Skeletal muscle tissue (tissue), 5 donors: ENCODE data around the gene PSTPIP2. TPM values are rescaled to one million over a fixed set of nuclear protein-coding genes. Genes with fewer than 3 reads are reported as not detected.

Source experiments
- H3K27ac ChIP-seq: one replicate; pipeline ENCODE4 v1.7.0; 2013; ENCODE audit warnings: mild to moderate bottlenecking, low read depth, low read length, inconsistent platforms
- H3K27me3 ChIP-seq, 3 donors: one replicate each; pipeline ENCODE4 v1.7.0; 2013; ENCODE audit warnings: low read length in 3 of 3; ENCODE audit not compliant: control insufficient read depth in 3 of 3, insufficient read depth in 3 of 3
- H3K36me3 ChIP-seq, 3 donors: one replicate each; pipeline ENCODE4 v1.7.0; 2013; ENCODE audit warnings: low read length in 3 of 3; ENCODE audit not compliant: control insufficient read depth in 3 of 3, insufficient read depth in 3 of 3
- H3K4me1 ChIP-seq, 3 donors: one replicate each; pipeline ENCODE4 v1.7.0; 2013; ENCODE audit warnings: low read length in 3 of 3, mild to moderate bottlenecking in 3 of 3; ENCODE audit not compliant: control insufficient read depth in 3 of 3, insufficient read depth in 3 of 3
- H3K4me3 ChIP-seq, 3 donors: one replicate each; pipeline ENCODE4 v1.7.0; 2013; ENCODE audit warnings: low read length in 3 of 3
- H3K9ac ChIP-seq, 3 donors: one replicate each; pipeline ENCODE4 v1.7.0; 2013; ENCODE audit warnings: low read length in 3 of 3, mild to moderate bottlenecking in 3 of 3, moderate library complexity in 2 of 3, low read depth in 1 of 3
- H3K9me3 ChIP-seq, 3 donors: one replicate each; pipeline ENCODE4 v1.7.0; 2013; ENCODE audit warnings: low read length in 3 of 3; ENCODE audit not compliant: control insufficient read depth in 3 of 3
- small RNA-seq: library from RNA; depleted of rRNA; stranded (forward); fragments of <200 nt; gene quantifications from one replicate; pipeline ENCODE3, GENCODE V24; 2014
- total RNA-seq: library from RNA; depleted of rRNA; stranded (reverse); fragments of >200 nt; gene quantifications from one replicate; pipeline ENCODE4 v1.2.3, GENCODE V29; 2014
- donor health status: Osteomylitis.

Gene PSTPIP2
- total RNA-seq, 1 donor from 2014 or later, result 3.1 TPM

DNA sequence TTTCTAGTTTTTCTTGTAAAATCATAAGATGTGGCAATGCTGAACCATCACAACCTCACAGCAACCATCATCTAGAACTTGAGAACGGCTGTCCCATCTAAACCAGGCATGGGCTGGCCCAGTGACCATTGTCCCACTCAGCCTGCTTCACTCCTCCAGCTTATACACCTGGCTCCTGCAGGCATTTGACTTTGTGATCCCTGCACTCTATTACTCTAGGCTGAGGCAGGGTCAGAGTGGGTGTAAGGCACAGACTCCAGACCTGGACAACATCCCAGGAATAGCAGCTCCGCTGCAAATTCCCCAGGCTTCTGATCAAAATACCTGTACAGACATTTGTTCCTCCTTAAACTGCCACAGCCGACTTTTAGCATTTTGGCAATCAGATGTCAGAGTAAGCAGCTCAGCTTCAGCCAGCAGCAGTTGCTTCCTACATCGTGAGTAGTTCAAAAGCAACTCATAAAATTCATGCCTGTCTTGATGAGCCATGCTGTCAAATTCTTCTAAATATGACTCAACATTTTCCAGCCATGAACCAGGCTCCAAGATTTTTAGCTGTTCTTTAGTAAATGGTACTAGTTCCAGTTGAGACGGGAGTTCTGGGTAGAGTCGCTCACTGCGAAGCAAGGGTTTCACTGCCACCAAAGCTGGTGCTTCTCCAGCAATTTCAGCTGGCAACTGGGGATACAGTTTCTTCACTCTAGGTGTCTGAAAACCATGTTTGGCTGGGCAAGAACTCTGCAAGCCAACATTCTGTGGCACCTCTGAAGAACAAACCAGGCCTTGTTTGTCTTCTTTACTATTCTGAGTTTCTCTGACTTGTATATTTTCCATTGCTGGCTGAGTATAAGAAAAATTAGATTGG is 117.8 kb downstream of the PSTPIP2 start:
- Histone ChIP-seq H3K9me3 (no peaks in the 10 kb centered on the region), H3K36me3 (peaks cover 9 to 36% (median 29%) of the 10 kb centered on the region in 3 donors), H3K9ac (peak overlapping the region in 1 of 3 donors; percentile 19), H3K27me3 (no peaks in the 10 kb centered on the region), H3K27ac (peak overlapping the region; percentile 31), H3K4me3 (peak overlapping the region in 1 of 3 donors; percentile 5), H3K4me1 (peaks cover 0 to 22% (median 15%) of the 10 kb centered on the region in 3 donors)

DNA sequence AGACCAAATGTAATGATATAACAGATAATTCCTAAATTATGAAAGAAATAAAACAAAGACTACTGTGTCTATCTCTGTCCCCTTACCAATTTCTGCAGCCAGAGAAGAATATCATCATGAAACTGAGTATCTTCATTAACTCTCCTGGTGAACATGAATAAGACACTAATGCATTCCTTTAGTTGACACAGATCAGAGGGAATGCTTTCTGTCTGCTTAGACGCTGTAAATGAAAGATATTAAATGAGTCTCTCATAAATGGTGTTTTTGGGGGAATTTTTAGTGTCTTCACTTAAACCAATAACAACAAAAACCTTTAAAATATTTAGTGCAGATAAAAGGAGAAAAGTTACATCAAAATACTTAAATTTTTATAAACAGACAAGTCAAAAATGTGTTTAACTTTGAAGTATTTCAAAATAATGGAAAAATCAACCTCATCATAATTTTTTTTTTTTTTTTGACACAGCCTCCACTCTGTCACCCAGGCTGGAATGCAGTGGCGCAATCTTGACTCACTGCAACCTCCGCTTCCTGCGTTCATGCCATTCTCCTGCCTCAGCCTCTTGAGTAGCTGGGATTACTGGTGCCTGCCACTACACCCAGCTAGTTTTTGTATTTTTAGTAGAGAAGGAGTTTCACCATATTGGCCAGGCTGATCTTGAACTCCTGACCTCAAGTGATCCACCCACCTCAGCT is 120.9 kb downstream of the PSTPIP2 start:
- no peak overlapping the region for H3K27ac ChIP-seq
- H3K36me3 ChIP-seq, result peaks cover 22 to 56% (median 54%) of the 10 kb centered on the region in 3 donors
- H3K4me1 ChIP-seq, result peaks cover 0 to 17% (median 13%) of the 10 kb centered on the region in 3 donors
- no peak overlapping the region for H3K9ac ChIP-seq
- no peak overlapping the region for H3K4me3 ChIP-seq
- no peaks in the 10 kb centered on the region for H3K27me3 ChIP-seq
- H3K9me3 ChIP-seq, result no peaks in the 10 kb centered on the region

DNA sequence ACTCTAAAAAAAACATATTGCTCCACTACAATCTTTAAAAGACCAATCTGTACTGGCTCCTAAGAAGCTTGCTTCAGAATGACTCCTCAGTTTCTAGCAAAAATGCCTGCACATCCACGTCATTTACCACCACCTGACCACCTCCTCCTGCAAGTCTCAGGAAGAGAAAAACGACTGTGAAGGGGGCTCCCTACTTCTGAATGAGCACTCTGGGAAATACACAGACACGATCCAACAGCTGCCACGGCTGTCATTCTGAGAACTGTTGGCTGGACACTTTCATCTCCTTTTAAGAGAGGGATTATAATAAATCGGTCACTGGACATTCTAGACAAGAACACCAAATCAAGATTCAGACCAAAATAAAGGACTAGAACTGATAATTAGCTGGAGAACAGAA is 126.4 kb downstream of the PSTPIP2 start:
- H3K9me3 ChIP-seq, result no peaks in the 10 kb centered on the region
- no peak overlapping the region for H3K9ac ChIP-seq
- H3K4me1 ChIP-seq, result peaks cover 0 to 4% (median 0%) of the 10 kb centered on the region in 3 donors
- H3K27me3 ChIP-seq, result no peaks in the 10 kb centered on the region
- no peak overlapping the region for H3K27ac ChIP-seq
- H3K36me3 ChIP-seq, result peaks cover 39 to 75% (median 59%) of the 10 kb centered on the region in 3 donors
- H3K4me3 ChIP-seq, result no peak overlapping the region

DNA sequence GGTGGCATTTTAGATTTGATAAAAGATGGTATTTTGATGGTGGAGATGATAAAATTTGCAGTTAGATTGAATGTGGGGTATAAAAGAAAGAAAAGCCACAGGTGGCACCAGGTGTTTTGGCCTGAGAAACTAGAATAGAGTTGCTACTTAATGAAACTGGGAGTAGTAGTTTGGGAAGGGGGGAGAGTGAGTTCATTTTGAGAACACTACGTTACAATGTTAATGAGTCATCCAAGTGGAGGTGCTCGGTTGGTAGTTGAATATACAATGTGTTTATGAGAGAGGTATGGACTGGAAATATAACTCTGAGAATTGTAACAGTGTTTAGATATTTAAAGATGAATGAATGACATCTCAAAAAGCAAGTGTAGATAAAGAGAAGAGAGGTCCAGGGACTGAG is 131.3 kb downstream of the PSTPIP2 start:
- H3K27ac ChIP-seq, result no peak overlapping the region
- H3K9ac ChIP-seq, result no peak overlapping the region
- H3K27me3 ChIP-seq, result no peaks in the 10 kb centered on the region
- H3K9me3 ChIP-seq, result no peaks in the 10 kb centered on the region
- peaks cover 0 to 2% (median 0%) of the 10 kb centered on the region in 3 donors for H3K4me1 ChIP-seq
- H3K36me3 ChIP-seq, result peaks cover 36 to 62% (median 54%) of the 10 kb centered on the region in 3 donors
- no peak overlapping the region for H3K4me3 ChIP-seq

DNA sequence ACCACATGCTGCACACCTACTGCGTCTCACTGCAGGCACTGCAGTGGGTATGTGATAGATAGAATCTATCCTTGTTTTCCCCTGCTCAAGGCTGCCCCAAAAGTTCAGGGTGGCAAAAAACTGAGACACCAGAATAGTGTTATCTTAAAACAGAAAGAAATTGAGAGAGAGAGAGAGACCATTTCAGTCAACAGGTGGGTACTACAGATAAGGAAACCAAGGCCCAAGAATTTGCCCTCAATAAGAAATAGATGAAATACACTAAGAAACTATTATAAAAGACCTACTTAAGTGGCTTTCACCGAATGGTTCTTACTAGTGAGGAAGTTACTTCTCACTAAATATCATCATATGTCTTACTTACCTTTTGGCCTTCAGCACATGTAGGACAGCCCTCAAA is 132.8 kb downstream of the PSTPIP2 start:
- no peaks in the 10 kb centered on the region for H3K4me1 ChIP-seq
- no peak overlapping the region for H3K9ac ChIP-seq
- H3K4me3 ChIP-seq, result no peak overlapping the region
- H3K27me3 ChIP-seq, result no peaks in the 10 kb centered on the region
- no peaks in the 10 kb centered on the region for H3K9me3 ChIP-seq
- peaks cover 38 to 58% (median 45%) of the 10 kb centered on the region in 3 donors for H3K36me3 ChIP-seq
- no peak overlapping the region for H3K27ac ChIP-seq

DNA sequence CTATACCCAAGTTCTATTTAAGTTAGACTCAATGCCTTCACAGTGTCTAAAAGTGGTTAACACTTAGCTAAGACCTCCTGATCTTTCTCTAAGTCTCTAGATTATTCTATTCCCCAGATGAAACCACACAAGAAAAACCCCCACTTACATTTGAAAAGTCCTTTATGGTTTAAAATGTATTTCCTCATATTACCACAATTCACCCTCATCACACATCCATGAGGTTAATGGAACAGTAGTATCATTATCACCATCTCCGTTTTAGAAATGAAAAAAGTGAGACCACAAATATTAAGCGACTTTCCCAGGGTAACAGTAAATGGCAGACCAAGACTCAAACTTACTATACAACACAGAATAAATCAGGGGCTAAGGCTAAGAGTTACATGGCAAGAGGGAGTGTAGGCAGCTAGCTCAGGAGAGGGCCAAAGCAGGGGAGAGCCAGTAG is 133.5 kb downstream of the PSTPIP2 start:
- H3K36me3 ChIP-seq, result peaks cover 34 to 56% (median 40%) of the 10 kb centered on the region in 3 donors
- H3K4me3 ChIP-seq, result no peak overlapping the region
- H3K9me3 ChIP-seq, result no peaks in the 10 kb centered on the region
- H3K4me1 ChIP-seq, result no peaks in the 10 kb centered on the region
- no peak overlapping the region for H3K9ac ChIP-seq
- no peaks in the 10 kb centered on the region for H3K27me3 ChIP-seq
- no peak overlapping the region for H3K27ac ChIP-seq

DNA sequence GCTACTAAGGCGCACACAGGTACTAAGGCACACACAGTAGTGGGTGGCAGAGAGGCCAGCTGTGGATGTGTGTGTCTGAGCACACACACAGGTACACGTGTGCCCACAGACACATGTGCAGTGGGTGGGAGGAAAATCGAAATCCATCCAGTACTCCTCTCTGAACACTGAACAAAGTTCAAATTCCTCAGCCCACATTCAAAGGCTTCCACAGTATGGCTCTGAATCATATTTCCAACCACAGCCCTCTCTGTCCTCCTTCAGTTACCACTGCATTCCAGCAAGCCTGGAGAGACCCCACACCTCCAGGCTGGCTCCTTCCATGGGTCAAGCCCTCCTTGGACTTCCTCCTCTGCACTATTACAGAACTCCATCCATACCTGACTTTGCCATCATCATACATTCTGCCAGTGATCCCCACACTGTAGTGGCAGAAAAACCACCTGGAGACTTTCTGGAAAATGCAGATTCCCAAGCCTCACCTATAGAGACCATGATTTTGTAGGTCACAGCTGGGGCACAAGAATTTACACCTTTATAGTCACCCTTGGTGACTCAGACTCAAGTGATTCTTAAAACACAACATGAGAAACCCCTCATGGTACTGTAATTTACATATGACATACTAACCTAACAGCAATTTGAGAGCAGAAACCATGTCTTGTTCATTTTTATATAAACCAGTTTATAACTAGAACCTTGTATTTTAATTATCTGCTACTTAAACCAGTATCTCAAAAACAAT is 136.3 kb downstream of the PSTPIP2 start:
- no peak overlapping the region for H3K27ac ChIP-seq
- H3K9me3 ChIP-seq, result no peaks in the 10 kb centered on the region
- H3K27me3 ChIP-seq, result no peaks in the 10 kb centered on the region
- H3K36me3 ChIP-seq, result peaks cover 27 to 43% (median 35%) of the 10 kb centered on the region in 3 donors
- no peak overlapping the region for H3K4me3 ChIP-seq
- no peak overlapping the region for H3K9ac ChIP-seq
- H3K4me1 ChIP-seq, result no peaks in the 10 kb centered on the region

Small RNA genes within 50 kb of the gene (small RNA-seq; reads per million reads assigned to genes)
- gene RN7SKP26 (not detected), gene RNU6-1278P (not detected), gene RNY4P37 (not detected)

Other genes with a start within 250 kb of the PSTPIP2 start
- gene SIGLEC15, start 246.6 kb downstream of the PSTPIP2 start, total RNA-seq, result not detected
- gene EPG5, start 104.9 kb downstream of the PSTPIP2 start, total RNA-seq, result 31.8 TPM
- gene ATP5F1A, start 26.0 kb upstream of the PSTPIP2 start, total RNA-seq, result 584 TPM
- gene HAUS1, start 32.1 kb upstream of the PSTPIP2 start, total RNA-seq, result 13.0 TPM